SU-DHL-6 (cell line): ENCODE data around the gene SH3PXD2B.

Source experiments
- H2AFZ ChIP-seq: fragments of 200-600 bp; sonication (generic); 2 replicates; pipeline ENCODE4 v1.6.1; 2014; ENCODE audit warnings: low read depth, mild to moderate bottlenecking, moderate library complexity, mixed read lengths, antibody characterized with exemption, low read length; ENCODE audit not compliant: severe bottlenecking
- H3F3A ChIP-seq: fragments of 200-600 bp; shearing (Covaris generic); 2 replicates; pipeline ENCODE4 v1.6.0; 2016; ENCODE audit warnings: antibody characterized with exemption, mild to moderate bottlenecking; ENCODE audit not compliant: insufficient read depth
- H3K27ac ChIP-seq: fragments of 200-600 bp; sonication (generic); 2 replicates; pipeline ENCODE4 v1.5.1; 2016; ENCODE audit warnings: low read depth, mild to moderate bottlenecking, low read length, moderate library complexity, mixed read lengths
- H3K27me3 ChIP-seq: fragments of 200-600 bp; sonication (generic), shearing (Covaris generic); 2 replicates; pipeline ENCODE4 v1.6.0; 2014; ENCODE audit warnings: mild to moderate bottlenecking, low read length
- H3K36me3 ChIP-seq: fragments of 200-600 bp; sonication (generic); 2 replicates; pipeline ENCODE4 v1.6.1; 2014; ENCODE audit warnings: mild to moderate bottlenecking, low read length, mixed read lengths
- H3K4me2 ChIP-seq: fragments of 300-600, 200-600 bp; shearing (Covaris generic), sonication (generic); 2 replicates; pipeline ENCODE4 v1.6.0; 2014; ENCODE audit warnings: low read length, low read depth, mild to moderate bottlenecking; ENCODE audit not compliant: poor library complexity, severe bottlenecking
- H3K4me3 ChIP-seq: fragments of 200-600 bp; sonication (generic); 2 replicates; pipeline ENCODE4 v1.5.1; 2014; ENCODE audit warnings: antibody characterized with exemption, low read length, mild to moderate bottlenecking, mixed read lengths; ENCODE audit not compliant: insufficient read depth, poor library complexity, severe bottlenecking
- H3K79me2 ChIP-seq: fragments of 200-600 bp; sonication (generic); 2 replicates; pipeline ENCODE4 v1.6.1; 2014; ENCODE audit warnings: mild to moderate bottlenecking, low read length, moderate library complexity; ENCODE audit not compliant: insufficient read depth
- H3K9ac ChIP-seq: fragments of 200-600 bp; sonication (generic); 2 replicates; pipeline ENCODE4 v1.7.0; 2014; ENCODE audit warnings: mild to moderate bottlenecking, low read length
- H3K9me2 ChIP-seq: fragments of 200-600 bp; sonication (generic); replicated peaks from 2 replicates; pipeline ENCODE4 v1.6.1; 2014; ENCODE audit warnings: low read length; ENCODE audit not compliant: insufficient read depth
- H3K9me3 ChIP-seq: fragments of 200-600 bp; sonication (generic); 2 replicates; pipeline ENCODE4 v1.6.1; 2014; ENCODE audit warnings: low read length, mixed read lengths; ENCODE audit not compliant: insufficient read depth
- H4K20me1 ChIP-seq: fragments of 200-600 bp; sonication (generic); 2 replicates; pipeline ENCODE4 v1.6.1; 2014; ENCODE audit warnings: low read depth, mild to moderate bottlenecking, antibody characterized with exemption, low read length, moderate library complexity, mixed read lengths
- EZH2phosphoT487 ChIP-seq: fragments of 200-600 bp; sonication (generic), shearing (Covaris generic); conservative IDR thresholded peaks from 2 replicates; pipeline ENCODE4 v1.6.1; 2018; ENCODE audit warnings: mild to moderate bottlenecking, antibody characterized with exemption, low read length, moderate library complexity, mixed read lengths
- TF ChIP-seq, protein P1 (sequence below): fragments of 200-600 bp; sonication (generic); IDR thresholded peaks from one replicate; pipeline ENCODE4 v1.5.1; 2017; ENCODE audit warnings: antibody characterized with exemption, mild to moderate bottlenecking, low read length, moderate library complexity; ENCODE audit not compliant: insufficient read depth, poor library complexity, severe bottlenecking

The SH3PXD2B gene

DNA sequence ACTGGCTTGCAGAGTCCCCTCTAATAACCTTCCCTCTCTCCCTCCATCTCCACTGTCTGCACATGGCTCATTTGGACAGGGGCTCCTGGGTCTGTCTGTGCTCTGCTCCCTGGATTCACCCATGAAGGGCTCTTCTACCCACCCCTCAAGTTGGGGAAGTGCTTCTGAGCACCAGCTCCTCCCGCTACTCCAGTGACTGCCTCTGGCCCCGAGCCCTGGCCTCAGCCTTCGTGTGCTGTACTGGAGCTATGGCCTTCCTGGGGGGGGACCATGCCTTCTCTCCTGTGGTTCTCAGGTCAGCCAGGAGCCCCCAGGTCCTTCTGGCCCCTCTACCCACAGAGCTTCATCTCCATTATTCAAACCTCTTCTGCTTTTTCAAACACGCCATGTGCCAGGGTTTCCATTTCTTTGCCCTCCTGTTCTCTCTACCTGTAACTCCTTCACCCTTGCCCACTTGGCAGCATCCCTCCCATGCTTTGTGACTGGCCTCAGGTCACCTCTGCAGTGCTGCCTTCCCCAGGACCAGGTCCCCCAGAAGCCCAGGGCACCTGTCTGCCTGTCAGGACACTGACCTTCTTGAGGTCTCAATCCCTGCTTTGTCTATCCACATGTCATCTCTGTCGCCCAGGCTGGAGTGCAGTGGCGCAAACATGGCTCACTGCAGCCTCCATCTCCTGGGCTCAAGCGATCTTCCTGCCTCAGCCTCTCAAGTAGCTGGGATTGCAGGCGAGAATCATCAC is 9.5 kb downstream of the SH3PXD2B start:
- Histone ChIP-seq H3K27ac (no peak overlapping the region), H3K9me3 (no peaks in the 10 kb centered on the region), H3K9me2 (no peaks in the 10 kb centered on the region), H3K79me2 (no peaks in the 10 kb centered on the region), H4K20me1 (no peaks in the 10 kb centered on the region), H3K36me3 (no peaks in the 10 kb centered on the region), H3K9ac (no peak overlapping the region), H2AFZ (no peak overlapping the region), H3F3A (no peaks in the 10 kb centered on the region), H3K27me3 (no peaks in the 10 kb centered on the region), H3K4me3 (no peak overlapping the region), H3K4me2 (no peak overlapping the region)
- TF ChIP-seq, protein P1, sequence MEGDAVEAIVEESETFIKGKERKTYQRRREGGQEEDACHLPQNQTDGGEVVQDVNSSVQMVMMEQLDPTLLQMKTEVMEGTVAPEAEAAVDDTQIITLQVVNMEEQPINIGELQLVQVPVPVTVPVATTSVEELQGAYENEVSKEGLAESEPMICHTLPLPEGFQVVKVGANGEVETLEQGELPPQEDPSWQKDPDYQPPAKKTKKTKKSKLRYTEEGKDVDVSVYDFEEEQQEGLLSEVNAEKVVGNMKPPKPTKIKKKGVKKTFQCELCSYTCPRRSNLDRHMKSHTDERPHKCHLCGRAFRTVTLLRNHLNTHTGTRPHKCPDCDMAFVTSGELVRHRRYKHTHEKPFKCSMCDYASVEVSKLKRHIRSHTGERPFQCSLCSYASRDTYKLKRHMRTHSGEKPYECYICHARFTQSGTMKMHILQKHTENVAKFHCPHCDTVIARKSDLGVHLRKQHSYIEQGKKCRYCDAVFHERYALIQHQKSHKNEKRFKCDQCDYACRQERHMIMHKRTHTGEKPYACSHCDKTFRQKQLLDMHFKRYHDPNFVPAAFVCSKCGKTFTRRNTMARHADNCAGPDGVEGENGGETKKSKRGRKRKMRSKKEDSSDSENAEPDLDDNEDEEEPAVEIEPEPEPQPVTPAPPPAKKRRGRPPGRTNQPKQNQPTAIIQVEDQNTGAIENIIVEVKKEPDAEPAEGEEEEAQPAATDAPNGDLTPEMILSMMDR, result no peak
- TF ChIP-seq EZH2phosphoT487, result no peak

GRCh38 chr5:172444110-172444510 is 10.2 kb downstream of the SH3PXD2B start:
- H3K36me3 ChIP-seq, result no peaks in the 10 kb centered on the region
- H3K4me3 ChIP-seq, result no peak overlapping the region
- no peaks in the 10 kb centered on the region for H3K79me2 ChIP-seq
- no peaks in the 10 kb centered on the region for H3K9me3 ChIP-seq
- H3K27me3 ChIP-seq, result no peaks in the 10 kb centered on the region
- no peak overlapping the region for H3K4me2 ChIP-seq
- no peaks in the 10 kb centered on the region for H3F3A ChIP-seq
- TF ChIP-seq EZH2phosphoT487, result no peak
- TF ChIP-seq, protein P1, result no peak
- no peak overlapping the region for H2AFZ ChIP-seq
- H3K9me2 ChIP-seq, result no peaks in the 10 kb centered on the region
- no peak overlapping the region for H3K9ac ChIP-seq
- no peak overlapping the region for H3K27ac ChIP-seq
- H4K20me1 ChIP-seq, result no peaks in the 10 kb centered on the region

- Histone ChIP-seq H3K9me3 (no peaks in the 10 kb centered on the region), H3K9ac (no peak overlapping the region), H3K9me2 (no peaks in the 10 kb centered on the region), H4K20me1 (no peaks in the 10 kb centered on the region), H3K27me3 (no peaks in the 10 kb centered on the region), H3K79me2 (no peaks in the 10 kb centered on the region), H3K4me2 (no peak overlapping the region), H2AFZ (no peak overlapping the region), H3K36me3 (no peaks in the 10 kb centered on the region), H3K4me3 (no peak overlapping the region), H3F3A (no peaks in the 10 kb centered on the region), H3K27ac (no peak overlapping the region)
- TF ChIP-seq, protein P1, result no peak
- no peak for TF ChIP-seq EZH2phosphoT487
Measured at GRCh38 chr5:172443441-172444109, 10.8 kb downstream of the SH3PXD2B start.
